GM12801 (cell line): ENCODE measurements around the gene PROB1.

ENCODE experiments used
- TF ChIP-seq, protein P1 (sequence below): IDR thresholded peaks from one replicate; pipeline ENCODE4 v1.5.1; 2011; ENCODE audit warnings: control low read depth; ENCODE audit not compliant: insufficient read length; ENCODE audit errors: extremely low read depth

PROB1 gene

GRCh38 chr5:139393497-139394122, 1.3 kb downstream of the PROB1 start:
- TF ChIP-seq, protein P1, sequence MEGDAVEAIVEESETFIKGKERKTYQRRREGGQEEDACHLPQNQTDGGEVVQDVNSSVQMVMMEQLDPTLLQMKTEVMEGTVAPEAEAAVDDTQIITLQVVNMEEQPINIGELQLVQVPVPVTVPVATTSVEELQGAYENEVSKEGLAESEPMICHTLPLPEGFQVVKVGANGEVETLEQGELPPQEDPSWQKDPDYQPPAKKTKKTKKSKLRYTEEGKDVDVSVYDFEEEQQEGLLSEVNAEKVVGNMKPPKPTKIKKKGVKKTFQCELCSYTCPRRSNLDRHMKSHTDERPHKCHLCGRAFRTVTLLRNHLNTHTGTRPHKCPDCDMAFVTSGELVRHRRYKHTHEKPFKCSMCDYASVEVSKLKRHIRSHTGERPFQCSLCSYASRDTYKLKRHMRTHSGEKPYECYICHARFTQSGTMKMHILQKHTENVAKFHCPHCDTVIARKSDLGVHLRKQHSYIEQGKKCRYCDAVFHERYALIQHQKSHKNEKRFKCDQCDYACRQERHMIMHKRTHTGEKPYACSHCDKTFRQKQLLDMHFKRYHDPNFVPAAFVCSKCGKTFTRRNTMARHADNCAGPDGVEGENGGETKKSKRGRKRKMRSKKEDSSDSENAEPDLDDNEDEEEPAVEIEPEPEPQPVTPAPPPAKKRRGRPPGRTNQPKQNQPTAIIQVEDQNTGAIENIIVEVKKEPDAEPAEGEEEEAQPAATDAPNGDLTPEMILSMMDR: no peak

GRCh38 chr5:139392678-139393496, 2.0 kb downstream of the PROB1 start:
- TF ChIP-seq, protein P1: no peak

DNA sequence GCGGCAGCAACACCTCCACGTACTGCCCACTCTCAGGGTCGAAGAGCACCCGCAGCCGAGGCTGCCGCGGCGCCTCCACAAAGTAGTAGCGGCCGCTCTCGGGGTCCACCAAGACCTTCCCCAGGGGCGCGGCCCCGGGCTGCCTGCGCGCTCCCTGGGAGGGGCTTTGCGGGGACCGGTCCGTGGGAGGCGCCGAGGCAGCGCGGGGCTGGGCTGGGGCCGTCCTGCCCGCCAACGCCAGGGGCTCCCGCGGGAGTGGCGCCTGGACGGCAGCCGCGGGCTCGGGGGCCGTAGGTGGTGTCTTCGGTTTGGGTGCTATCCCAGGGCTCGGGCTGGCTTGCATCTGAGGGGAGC, 2.6 kb downstream of the PROB1 start:
- TF ChIP-seq, protein P1: no peak

GRCh38 chr5:139391570-139392323, 3.2 kb downstream of the PROB1 start:
- TF ChIP-seq, protein P1: no peak

GRCh38 chr5:139390639-139391569, 4.0 kb downstream of the PROB1 start:
- TF ChIP-seq, protein P1: no peak

GRCh38 chr5:139389701-139390638, 4.9 kb downstream of the PROB1 start, which contains the start of gene MZB1:
Gene MZB1, minus strand, starts transcription at chr5:139389913. Its CDS starts 57 bp downstream, at chr5:139389856.
- TF ChIP-seq, protein P1: no peak
